GM10266 (cell line): ENCODE data around the gene SKAP1.

Experiments used
- DNase-seq: peaks from one replicate; pipeline ENCODE4 v3.0.0; 2012; ENCODE audit errors: extremely low spot score
- CTCF ChIP-seq: IDR thresholded peaks from 2 replicates; pipeline ENCODE4 v1.5.1; 2012; ENCODE audit warnings: mild to moderate bottlenecking, low read depth; ENCODE audit not compliant: control insufficient read depth, insufficient read depth; ENCODE audit errors: missing control alignments

The SKAP1 gene

GRCh38 chr17:48261297-48261880 lies 168.6 kb downstream of the SKAP1 start:
- peak; percentile 18 for DNase-seq
- TF ChIP-seq CTCF = peak; percentile 53

GRCh38 chr17:48259694-48260291 lies 170.2 kb downstream of the SKAP1 start:
- peak; percentile 55 for TF ChIP-seq CTCF
- no peak for DNase-seq

- no peak for DNase-seq
- no peak for TF ChIP-seq CTCF
Measured at GRCh38 chr17:48258331-48258730, 171.7 kb downstream of the SKAP1 start.

- no peak for TF ChIP-seq CTCF
- DNase-seq = no peak
Measured at GRCh38 chr17:48255759-48256158, 174.3 kb downstream of the SKAP1 start.

GRCh38 chr17:48254896-48255295 lies 175.1 kb downstream of the SKAP1 start:
- DNase-seq = no peak
- TF ChIP-seq CTCF = no peak

GRCh38 chr17:48253975-48254374 lies 176.0 kb downstream of the SKAP1 start:
- TF ChIP-seq CTCF = no peak
- no peak for DNase-seq

GRCh38 chr17:48251950-48252349 lies 178.1 kb downstream of the SKAP1 start:
- no peak for TF ChIP-seq CTCF
- DNase-seq = no peak
